ENCODE measurements around the gene TSC22D2. TPM values are rescaled to one million over a fixed set of nuclear protein-coding genes. Genes with fewer than 3 reads are reported as not detected.
A peak's percentile ranks its signal among the peaks of the same experiment; 100 is the strongest.
"Not testable (repeated sequence)": the region's sequence is repeated elsewhere in the genome, so short reads cannot be mapped to it uniquely, and the experiment has no call there.

Gene TSC22D2
- total RNA-seq, 1 experiment from 2014 or later: 26.5 TPM

DNA sequence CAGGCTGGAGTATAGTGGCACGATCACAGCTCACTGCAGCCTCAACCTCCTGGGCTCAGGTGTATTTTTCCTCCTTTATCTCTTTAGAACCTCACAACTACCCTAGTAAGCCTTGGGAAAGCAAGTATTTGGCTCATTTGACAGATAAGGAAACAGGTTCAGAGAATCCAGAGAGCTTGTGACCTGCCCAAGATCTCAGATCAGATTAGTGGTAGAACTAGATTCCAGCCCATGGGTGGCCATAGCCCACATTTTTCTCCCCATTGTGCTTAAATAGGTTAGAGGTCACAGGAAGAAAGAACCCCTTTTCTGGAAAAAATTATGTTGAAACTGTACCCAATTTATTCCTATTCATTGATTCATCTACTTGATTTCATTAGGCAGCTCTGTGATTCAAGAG is 64.3 kb downstream of the TSC22D2 start:
- no peak overlapping the region for H3K4me3 Mint-ChIP-seq
- Histone ChIP-seq H2AK5ac (ENCODE audit: insufficient read length, low read length) (no peak overlapping the region), H3K9me3 (ENCODE audit: control insufficient read depth, low read depth, low read length) (no peaks in the 10 kb centered on the region), H3K9ac (ENCODE audit: extremely low read depth, insufficient read length, low read length) (no peak overlapping the region), H3K27ac (ENCODE audit: insufficient read length, low read depth, low read length) (no peak overlapping the region), H3K79me2 (ENCODE audit: insufficient read depth, low read length) (no peaks in the 10 kb centered on the region), H2BK20ac (ENCODE audit: low read depth, low read length, poor library complexity, severe bottlenecking) (no peak overlapping the region), H2BK120ac (ENCODE audit: low read depth, low read length, poor library complexity, severe bottlenecking) (no peak overlapping the region), H3K4me1 (ENCODE audit: insufficient read depth, low read length) (no peaks in the 10 kb centered on the region), H3K23ac (ENCODE audit: insufficient read length, low read depth, low read length) (no peak overlapping the region), H2AFZ (ENCODE audit: low read length) (no peak overlapping the region), H4K20me1 (ENCODE audit: control insufficient read depth, insufficient read depth, insufficient read length) (no peaks in the 10 kb centered on the region), H4K8ac (replicated peaks; ENCODE audit: insufficient read length, low read depth, low read length) (no peak overlapping the region), H3K4ac (ENCODE audit: low read depth, low read length) (no peak overlapping the region), H4K91ac (ENCODE audit: insufficient read length, low read depth, low read length) (no peak overlapping the region), H3K23me2 (ENCODE audit: insufficient read length, low read depth, low read length, poor library complexity, severe bottlenecking) (no peaks in the 10 kb centered on the region), H3K79me1 (ENCODE audit: insufficient read depth, low read depth, low read length, poor library complexity, severe bottlenecking) (no peaks in the 10 kb centered on the region), H4K5ac (ENCODE audit: insufficient read length, low read depth, low read length) (no peak overlapping the region), H2BK15ac (ENCODE audit: low read depth, low read length) (no peak overlapping the region), H3K27me3 (ENCODE audit: insufficient read depth, low read length) (no peaks in the 10 kb centered on the region), H3K4me2 (ENCODE audit: insufficient read depth, insufficient read length, low read length) (no peak overlapping the region), H3K18ac (ENCODE audit: insufficient read length, low read depth, low read length) (no peak overlapping the region), H3K14ac (ENCODE audit: insufficient read depth, low read length) (no peak overlapping the region), H2BK12ac (ENCODE audit: insufficient read length, low read depth, low read length) (no peak overlapping the region), H3K56ac (ENCODE audit: insufficient read length, low read depth, low read length) (no peak overlapping the region), H2BK5ac (ENCODE audit: insufficient read length, low read length) (no peak overlapping the region), H3T11ph (ENCODE audit: low read length) (no peak overlapping the region)
- H3K9me3 Mint-ChIP-seq: peaks cover 1 to 15% of the 10 kb centered on the region in 2 experiments; a peak in 4 of 5 replicates
- H3K4me1 Mint-ChIP-seq: peaks cover 23 to 24% of the 10 kb centered on the region in 2 experiments
- H3K27ac Mint-ChIP-seq: peak overlapping the region; percentile 14 to 66 (median 15); a peak in 3 of 7 replicates
- no CpG with 5 or more reads among the region's 1 CpG for WGBS (ENCODE audit: extremely low coverage, insufficient read length, low lambda C conversion rate)
- peaks cover 0 to 10% (median 0%) of the 10 kb centered on the region in 3 experiments; a peak in 2 of 7 replicates for H3K36me3 Mint-ChIP-seq (ENCODE audit: insufficient read depth in 1 of 3, low read depth in 3 of 3)
- H3K27me3 Mint-ChIP-seq (ENCODE audit: low read depth): no peaks in the 10 kb centered on the region
- DNase-seq: no peak
- TF ChIP-seq, protein P1, sequence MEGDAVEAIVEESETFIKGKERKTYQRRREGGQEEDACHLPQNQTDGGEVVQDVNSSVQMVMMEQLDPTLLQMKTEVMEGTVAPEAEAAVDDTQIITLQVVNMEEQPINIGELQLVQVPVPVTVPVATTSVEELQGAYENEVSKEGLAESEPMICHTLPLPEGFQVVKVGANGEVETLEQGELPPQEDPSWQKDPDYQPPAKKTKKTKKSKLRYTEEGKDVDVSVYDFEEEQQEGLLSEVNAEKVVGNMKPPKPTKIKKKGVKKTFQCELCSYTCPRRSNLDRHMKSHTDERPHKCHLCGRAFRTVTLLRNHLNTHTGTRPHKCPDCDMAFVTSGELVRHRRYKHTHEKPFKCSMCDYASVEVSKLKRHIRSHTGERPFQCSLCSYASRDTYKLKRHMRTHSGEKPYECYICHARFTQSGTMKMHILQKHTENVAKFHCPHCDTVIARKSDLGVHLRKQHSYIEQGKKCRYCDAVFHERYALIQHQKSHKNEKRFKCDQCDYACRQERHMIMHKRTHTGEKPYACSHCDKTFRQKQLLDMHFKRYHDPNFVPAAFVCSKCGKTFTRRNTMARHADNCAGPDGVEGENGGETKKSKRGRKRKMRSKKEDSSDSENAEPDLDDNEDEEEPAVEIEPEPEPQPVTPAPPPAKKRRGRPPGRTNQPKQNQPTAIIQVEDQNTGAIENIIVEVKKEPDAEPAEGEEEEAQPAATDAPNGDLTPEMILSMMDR (conservative IDR thresholded peaks at IDR 0.05): no peak

- not testable (repeated sequence) for H3K27ac ChIP-seq (ENCODE audit: insufficient read length, low read depth, low read length); H3T11ph ChIP-seq (ENCODE audit: low read length); H3K23ac ChIP-seq (ENCODE audit: insufficient read length, low read depth, low read length); H4K20me1 ChIP-seq (ENCODE audit: control insufficient read depth, insufficient read depth, insufficient read length); H3K27ac Mint-ChIP-seq; H4K8ac ChIP-seq (replicated peaks; ENCODE audit: insufficient read length, low read depth, low read length); H4K91ac ChIP-seq (ENCODE audit: insufficient read length, low read depth, low read length); H2BK12ac ChIP-seq (ENCODE audit: insufficient read length, low read depth, low read length); H2BK15ac ChIP-seq (ENCODE audit: low read depth, low read length); H3K27me3 Mint-ChIP-seq (ENCODE audit: low read depth); H3K9ac ChIP-seq (ENCODE audit: extremely low read depth, insufficient read length, low read length); H2AK5ac ChIP-seq (ENCODE audit: insufficient read length, low read length); H3K79me2 ChIP-seq (ENCODE audit: insufficient read depth, low read length); H3K18ac ChIP-seq (ENCODE audit: insufficient read length, low read depth, low read length); H3K4me3 Mint-ChIP-seq; H4K5ac ChIP-seq (ENCODE audit: insufficient read length, low read depth, low read length); DNase-seq; H3K4me2 ChIP-seq (ENCODE audit: insufficient read depth, insufficient read length, low read length); H3K14ac ChIP-seq (ENCODE audit: insufficient read depth, low read length); H3K4ac ChIP-seq (ENCODE audit: low read depth, low read length); H2BK120ac ChIP-seq (ENCODE audit: low read depth, low read length, poor library complexity, severe bottlenecking); H3K56ac ChIP-seq (ENCODE audit: insufficient read length, low read depth, low read length); H2BK20ac ChIP-seq (ENCODE audit: low read depth, low read length, poor library complexity, severe bottlenecking); H2BK5ac ChIP-seq (ENCODE audit: insufficient read length, low read length); H2AFZ ChIP-seq (ENCODE audit: low read length); H3K79me1 ChIP-seq (ENCODE audit: insufficient read depth, low read depth, low read length, poor library complexity, severe bottlenecking); H3K9me3 ChIP-seq (ENCODE audit: control insufficient read depth, low read depth, low read length); H3K4me1 ChIP-seq (ENCODE audit: insufficient read depth, low read length); H3K27me3 ChIP-seq (ENCODE audit: insufficient read depth, low read length); H3K23me2 ChIP-seq (ENCODE audit: insufficient read length, low read depth, low read length, poor library complexity, severe bottlenecking)
- Mint-ChIP-seq H3K9me3 (peaks cover 6 to 18% of the 10 kb centered on the region in 2 experiments), H3K36me3 (ENCODE audit: insufficient read depth in 1 of 3, low read depth in 3 of 3) (peaks cover 0 to 10% (median 0%) of the 10 kb centered on the region in 3 experiments; a peak in 2 of 7 replicates), H3K4me1 (peaks cover 17 to 18% of the 10 kb centered on the region in 2 experiments)
- WGBS (ENCODE audit: extremely low coverage, insufficient read length, low lambda C conversion rate): no CpG with 5 or more reads among the region's 8 CpGs
Measured at GRCh38 chr3:150473161-150473560, 65.1 kb downstream of the TSC22D2 start.

Data from H9 (cell line).